GM23338 (cell line): ENCODE results near the gene HOXB5. TPM values are rescaled to one million over a fixed set of nuclear protein-coding genes. Genes with fewer than 3 reads are reported as not detected.

Experiments used
- ATAC-seq: fragments of 200-7000 bp; cut with Tn5 transposase; 3 replicates; pipeline ENCODE4 v1.9.1; 2020
- DNase-seq: peaks from one replicate; pipeline ENCODE4 v3.0.0-alpha.2; 2015; ENCODE audit warnings: low spot score
- H2AFZ ChIP-seq: fragments of 200-600 bp; sonication (generic); 2 replicates; pipeline ENCODE4 v1.8.0; 2016; ENCODE audit warnings: antibody characterized with exemption, mild to moderate bottlenecking, moderate library complexity
- H3F3A ChIP-seq: fragments of 200-600 bp; sonication (generic); replicated peaks from 2 replicates; pipeline ENCODE4 v1.8.0; 2017; ENCODE audit warnings: antibody characterized with exemption, mixed run types, low read depth
- H3K27ac ChIP-seq: fragments of 200-600 bp; sonication (generic); 2 replicates; pipeline ENCODE4 v1.6.1; 2016; ENCODE audit warnings: low read depth
- H3K27me3 ChIP-seq: fragments of 200-600 bp; sonication (generic); 2 replicates; pipeline ENCODE4 v1.8.0; 2016; ENCODE audit warnings: mild to moderate bottlenecking, mixed run types, moderate library complexity; ENCODE audit not compliant: insufficient read depth
- H3K36me3 ChIP-seq: fragments of 200-600 bp; sonication (generic); 2 replicates; pipeline ENCODE4 v1.8.0; 2016; ENCODE audit warnings: mild to moderate bottlenecking; ENCODE audit not compliant: insufficient read depth
- H3K4me1 ChIP-seq: fragments of 200-600 bp; sonication (generic); 2 replicates; pipeline ENCODE4 v1.8.0; 2016; ENCODE audit warnings: mild to moderate bottlenecking, moderate library complexity; ENCODE audit not compliant: insufficient read depth
- H3K4me2 ChIP-seq: fragments of 200-600 bp; sonication (generic); 2 replicates; pipeline ENCODE4 v1.7.1; 2017; ENCODE audit warnings: mixed run types
- H3K4me3 ChIP-seq: fragments of 200-600 bp; sonication (generic); 2 replicates; pipeline ENCODE4 v1.6.1; 2016; ENCODE audit warnings: mixed run types
- H3K79me2 ChIP-seq: fragments of 200-600 bp; sonication (generic); replicated peaks from 2 replicates; pipeline ENCODE4 v1.8.0; 2017; ENCODE audit warnings: mild to moderate bottlenecking; ENCODE audit not compliant: insufficient read depth
- H3K9me2 ChIP-seq: fragments of 200-600 bp; sonication (generic); 2 replicates; pipeline ENCODE4 v1.8.0; 2017; ENCODE audit not compliant: insufficient read depth
- H4K20me1 ChIP-seq: fragments of 200-600 bp; sonication (generic); replicated peaks from 2 replicates; pipeline ENCODE4 v1.8.0; 2017; ENCODE audit warnings: mild to moderate bottlenecking; ENCODE audit not compliant: insufficient read depth
- H3K27ac Mint-ChIP-seq: 2 replicates; pipeline ENCODE4 v1.8.0; 2020; ENCODE audit warnings: inconsistent platforms, mild to moderate bottlenecking, moderate library complexity, mixed read lengths
- H3K27me3 Mint-ChIP-seq: 3 replicates; pipeline ENCODE4 v1.8.0; 2022; ENCODE audit warnings: low read depth, mild to moderate bottlenecking, moderate library complexity, mixed read lengths, inconsistent platforms; ENCODE audit not compliant: insufficient read depth, poor library complexity
- H3K36me3 Mint-ChIP-seq: 3 replicates; pipeline ENCODE4 v1.8.0; 2021; ENCODE audit warnings: low read depth, mild to moderate bottlenecking, inconsistent platforms, moderate library complexity, mixed read lengths
- H3K4me1 Mint-ChIP-seq: 3 replicates; pipeline ENCODE4 v1.8.0; 2020; ENCODE audit warnings: mild to moderate bottlenecking, inconsistent platforms, mixed read lengths
- H3K4me3 Mint-ChIP-seq: 3 replicates; pipeline ENCODE4 v1.8.0; 2021; ENCODE audit warnings: moderate library complexity, mild to moderate bottlenecking, inconsistent platforms, mixed read lengths
- H3K9me3 Mint-ChIP-seq: 3 replicates; pipeline ENCODE4 v1.8.0; 2020; ENCODE audit warnings: moderate library complexity, mild to moderate bottlenecking, inconsistent platforms, mixed read lengths
- ETS1 ChIP-seq: IDR thresholded peaks from 2 replicates; pipeline ENCODE4 v1.6.1; 2016; ENCODE audit warnings: antibody characterized with exemption
- EZH2 ChIP-seq: fragments of 200-600 bp; sonication (generic); IDR thresholded peaks from one replicate; pipeline ENCODE4 v1.8.0; 2017; ENCODE audit warnings: antibody characterized with exemption, mild to moderate bottlenecking, low read depth; ENCODE audit not compliant: unreplicated experiment
- polyA plus RNA-seq: library from polyadenylated mRNA; unstranded; fragments of >200 nt; fragmentation: Nextera tagmentation; extraction: Ambion mirVana; gene quantifications from 2 replicates; pipeline ENCODE4 v1.2.1, GENCODE V29; 2016
- total RNA-seq: library from RNA; depleted of rRNA; stranded (reverse); fragments of >200 nt; shearing (Covaris generic); gene quantifications from 2 replicates; pipeline ENCODE4 v1.2.3, GENCODE V29; 2014
- TF ChIP-seq, protein P1 (sequence below): fragments of 250-450 bp; sonication (Bioruptor Pico); IDR thresholded peaks from 2 replicates; pipeline ENCODE4 v1.5.0; 2020; ENCODE audit warnings: mild to moderate bottlenecking, moderate library complexity

HOXB5 gene
- total and polyA plus RNA-seq, 2 experiments from 2014 or later: not detected

- Histone ChIP-seq H3K36me3 (no peaks in the 10 kb centered on the region; the same call in 1 of the 2 replicates), H3F3A (peaks cover 33% of the 10 kb centered on the region), H2AFZ (no peak overlapping the region), H3K4me1 (peaks cover 87% of the 10 kb centered on the region), H3K4me2 (peak overlapping the region; percentile 74), H3K27ac (no peak overlapping the region), H3K79me2 (no peaks in the 10 kb centered on the region), H4K20me1 (peaks cover 18% of the 10 kb centered on the region), H3K4me3 (peak overlapping the region; percentile 47), H3K27me3 (peaks cover 100% of the 10 kb centered on the region), H3K9me2 (no peaks in the 10 kb centered on the region)
- H3K4me1 Mint-ChIP-seq: peaks cover 70% of the 10 kb centered on the region
- DNase-seq (peak; percentile 77), ATAC-seq (peak; percentile 4; the same call in 2 of the 3 replicates)
- peaks cover 4% of the 10 kb centered on the region; the same call in 1 of the 3 replicates for H3K36me3 Mint-ChIP-seq
- H3K9me3 Mint-ChIP-seq: peaks cover 3% of the 10 kb centered on the region
- H3K4me3 Mint-ChIP-seq: peak overlapping the region; percentile 55
- peaks cover 98% of the 10 kb centered on the region for H3K27me3 Mint-ChIP-seq
- no peak overlapping the region for H3K27ac Mint-ChIP-seq
- TF ChIP-seq EZH2 (peak; percentile 80), ETS1 (no peak)
These were observed 49.1 kb downstream of the HOXB5 start for GRCh38 chr17:48544349-48545021.

- no peak overlapping the region for H2AFZ ChIP-seq
- H3K9me2 ChIP-seq: no peaks in the 10 kb centered on the region
- Mint-ChIP-seq H3K4me3 (peak overlapping the region; percentile 58), H3K4me1 (peaks cover 68% of the 10 kb centered on the region), H3K27ac (no peak overlapping the region), H3K36me3 (peaks cover 4% of the 10 kb centered on the region; the same call in 1 of the 3 replicates), H3K27me3 (peaks cover 97% of the 10 kb centered on the region), H3K9me3 (peaks cover 3% of the 10 kb centered on the region)
- peaks cover 81% of the 10 kb centered on the region for H3K4me1 ChIP-seq
- peaks cover 100% of the 10 kb centered on the region for H3K27me3 ChIP-seq
- ATAC-seq (no peak), DNase-seq (no peak)
- peaks cover 33% of the 10 kb centered on the region for H3F3A ChIP-seq
- H4K20me1 ChIP-seq: peaks cover 18% of the 10 kb centered on the region
- H3K4me3 ChIP-seq: peak overlapping the region; percentile 47
- peak overlapping the region; percentile 74 for H3K4me2 ChIP-seq
- H3K27ac ChIP-seq: no peak overlapping the region
- peak; percentile 97 for TF ChIP-seq EZH2
- TF ChIP-seq, protein P1, sequence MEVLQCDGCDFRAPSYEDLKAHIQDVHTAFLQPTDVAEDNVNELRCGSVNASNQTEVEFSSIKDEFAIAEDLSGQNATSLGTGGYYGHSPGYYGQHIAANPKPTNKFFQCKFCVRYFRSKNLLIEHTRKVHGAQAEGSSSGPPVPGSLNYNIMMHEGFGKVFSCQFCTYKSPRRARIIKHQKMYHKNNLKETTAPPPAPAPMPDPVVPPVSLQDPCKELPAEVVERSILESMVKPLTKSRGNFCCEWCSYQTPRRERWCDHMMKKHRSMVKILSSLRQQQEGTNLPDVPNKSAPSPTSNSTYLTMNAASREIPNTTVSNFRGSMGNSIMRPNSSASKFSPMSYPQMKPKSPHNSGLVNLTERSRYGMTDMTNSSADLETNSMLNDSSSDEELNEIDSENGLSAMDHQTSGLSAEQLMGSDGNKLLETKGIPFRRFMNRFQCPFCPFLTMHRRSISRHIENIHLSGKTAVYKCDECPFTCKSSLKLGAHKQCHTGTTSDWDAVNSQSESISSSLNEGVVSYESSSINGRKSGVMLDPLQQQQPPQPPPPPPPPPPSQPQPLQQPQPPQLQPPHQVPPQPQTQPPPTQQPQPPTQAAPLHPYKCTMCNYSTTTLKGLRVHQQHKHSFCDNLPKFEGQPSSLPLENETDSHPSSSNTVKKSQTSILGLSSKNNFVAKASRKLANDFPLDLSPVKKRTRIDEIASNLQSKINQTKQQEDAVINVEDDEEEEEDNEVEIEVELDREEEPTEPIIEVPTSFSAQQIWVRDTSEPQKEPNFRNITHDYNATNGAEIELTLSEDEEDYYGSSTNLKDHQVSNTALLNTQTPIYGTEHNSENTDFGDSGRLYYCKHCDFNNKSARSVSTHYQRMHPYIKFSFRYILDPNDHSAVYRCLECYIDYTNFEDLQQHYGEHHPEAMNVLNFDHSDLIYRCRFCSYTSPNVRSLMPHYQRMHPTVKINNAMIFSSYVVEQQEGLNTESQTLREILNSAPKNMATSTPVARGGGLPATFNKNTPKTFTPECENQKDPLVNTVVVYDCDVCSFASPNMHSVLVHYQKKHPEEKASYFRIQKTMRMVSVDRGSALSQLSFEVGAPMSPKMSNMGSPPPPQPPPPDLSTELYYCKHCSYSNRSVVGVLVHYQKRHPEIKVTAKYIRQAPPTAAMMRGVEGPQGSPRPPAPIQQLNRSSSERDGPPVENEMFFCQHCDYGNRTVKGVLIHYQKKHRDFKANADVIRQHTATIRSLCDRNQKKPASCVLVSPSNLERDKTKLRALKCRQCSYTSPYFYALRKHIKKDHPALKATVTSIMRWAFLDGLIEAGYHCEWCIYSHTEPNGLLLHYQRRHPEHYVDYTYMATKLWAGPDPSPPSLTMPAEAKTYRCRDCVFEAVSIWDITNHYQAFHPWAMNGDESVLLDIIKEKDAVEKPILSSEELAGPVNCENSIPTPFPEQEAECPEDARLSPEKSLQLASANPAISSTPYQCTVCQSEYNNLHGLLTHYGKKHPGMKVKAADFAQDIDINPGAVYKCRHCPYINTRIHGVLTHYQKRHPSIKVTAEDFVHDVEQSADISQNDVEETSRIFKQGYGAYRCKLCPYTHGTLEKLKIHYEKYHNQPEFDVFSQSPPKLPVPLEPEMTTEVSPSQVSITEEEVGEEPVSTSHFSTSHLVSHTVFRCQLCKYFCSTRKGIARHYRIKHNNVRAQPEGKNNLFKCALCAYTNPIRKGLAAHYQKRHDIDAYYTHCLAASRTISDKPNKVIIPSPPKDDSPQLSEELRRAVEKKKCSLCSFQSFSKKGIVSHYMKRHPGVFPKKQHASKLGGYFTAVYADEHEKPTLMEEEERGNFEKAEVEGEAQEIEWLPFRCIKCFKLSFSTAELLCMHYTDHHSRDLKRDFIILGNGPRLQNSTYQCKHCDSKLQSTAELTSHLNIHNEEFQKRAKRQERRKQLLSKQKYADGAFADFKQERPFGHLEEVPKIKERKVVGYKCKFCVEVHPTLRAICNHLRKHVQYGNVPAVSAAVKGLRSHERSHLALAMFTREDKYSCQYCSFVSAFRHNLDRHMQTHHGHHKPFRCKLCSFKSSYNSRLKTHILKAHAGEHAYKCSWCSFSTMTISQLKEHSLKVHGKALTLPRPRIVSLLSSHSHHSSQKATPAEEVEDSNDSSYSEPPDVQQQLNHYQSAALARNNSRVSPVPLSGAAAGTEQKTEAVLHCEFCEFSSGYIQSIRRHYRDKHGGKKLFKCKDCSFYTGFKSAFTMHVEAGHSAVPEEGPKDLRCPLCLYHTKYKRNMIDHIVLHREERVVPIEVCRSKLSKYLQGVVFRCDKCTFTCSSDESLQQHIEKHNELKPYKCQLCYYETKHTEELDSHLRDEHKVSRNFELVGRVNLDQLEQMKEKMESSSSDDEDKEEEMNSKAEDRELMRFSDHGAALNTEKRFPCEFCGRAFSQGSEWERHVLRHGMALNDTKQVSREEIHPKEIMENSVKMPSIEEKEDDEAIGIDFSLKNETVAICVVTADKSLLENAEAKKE (CRISPR knock-in tag): no peak
- H3K36me3 ChIP-seq: no peaks in the 10 kb centered on the region; the same call in 1 of the 2 replicates
- H3K79me2 ChIP-seq: no peaks in the 10 kb centered on the region
These were observed 49.7 kb downstream of the HOXB5 start for GRCh38 chr17:48543854-48544348.
